Right ventricle myocardium superior (tissue), 1 donor: ENCODE data around the gene GTF2I. TPM values are rescaled to one million over a fixed set of nuclear protein-coding genes. Genes with fewer than 3 reads are reported as not detected.

Experiments
- total RNA-seq: library from RNA; stranded (reverse); fragmentation: NEBNext Ultra II Directional; extraction: Animal tissue kit (Norgen Biotek cat#: 25700); gene quantifications from one replicate; pipeline ENCODE4 v1.2.1, GENCODE V29; 2021
- donor health status: DM: no; HTN: yes; CAD: no; lungs with severe emphysema.

The GTF2I gene
- total RNA-seq, 1 donor from 2014 or later, result 117 TPM

Other genes starting within 250 kb of the GTF2I start
- 21.7 TPM for gene GTF2IRD1, start 203.8 kb upstream of the GTF2I start, total RNA-seq
- 6.0 TPM for gene NCF1, start 116.3 kb downstream of the GTF2I start, total RNA-seq
- gene GTF2IRD2, start 193.9 kb downstream of the GTF2I start, total RNA-seq, result 13.5 TPM